ENCODE measurements around the gene HACD4.

The HACD4 gene

DNA sequence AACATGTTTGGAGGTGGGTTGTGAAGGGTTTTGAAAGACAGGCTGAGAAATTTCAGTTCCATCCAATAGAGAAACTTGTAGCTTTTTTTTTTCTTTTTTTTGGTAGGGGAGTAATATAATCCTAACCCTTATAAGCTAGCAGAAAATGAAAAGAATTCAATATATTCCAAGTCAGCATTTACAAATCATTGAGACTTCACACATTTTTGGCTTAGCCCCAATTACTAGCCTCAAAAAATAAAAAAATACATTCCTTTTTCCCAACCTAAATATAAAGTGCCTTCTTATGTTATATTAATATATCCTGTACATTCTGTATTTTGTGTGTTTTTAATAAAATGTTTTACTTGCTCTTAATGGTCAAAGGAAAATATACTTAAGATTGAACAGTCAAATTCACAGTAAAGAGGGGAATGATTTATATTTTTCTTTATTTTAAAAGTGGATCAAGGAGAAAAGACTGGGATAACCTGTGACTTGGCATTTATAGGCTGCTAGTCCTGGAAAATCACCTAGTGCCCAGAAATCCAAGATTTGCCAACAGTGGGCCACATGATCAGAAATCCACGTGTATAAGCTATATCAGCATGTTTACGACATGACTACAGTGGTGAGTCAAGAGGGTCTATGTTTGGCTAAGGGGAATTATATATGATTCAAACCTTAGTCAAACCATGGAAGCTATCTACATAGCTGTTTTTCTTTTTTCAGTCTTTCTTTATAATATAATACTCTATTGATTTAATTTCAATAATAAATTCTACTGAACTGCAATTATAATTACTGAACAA lies 14.5 kb downstream of the HACD4 start:
- no peak overlapping the region for H3K4me3 ChIP-seq (ENCODE audit: low read depth, low read length)
- ChIA-PET CTCF (no interaction called here), POLR2A (no interaction called here)
- no peak overlapping the region for H3K27ac ChIP-seq (ENCODE audit: extremely low read depth, low read depth, low read length)
- H3K9me3 ChIP-seq (ENCODE audit: control insufficient read depth, insufficient read depth, low read depth, low read length) = no peaks in the 10 kb centered on the region
- no peaks in the 10 kb centered on the region for H3K36me3 ChIP-seq (ENCODE audit: control insufficient read depth in 2 of 2, insufficient read depth in 1 of 2, low read length in 2 of 2)
- no peaks in the 10 kb centered on the region for H3K4me1 ChIP-seq (ENCODE audit: control insufficient read depth, insufficient read depth, low read length)
- no peak for TF ChIP-seq TCF7L2 (IDR thresholded peaks at IDR 0.05; ENCODE audit: borderline replicate concordance, low read depth, low read length)
- no peak for TF ChIP-seq ZNF571 (tag by site-specific recombination; IDR thresholded peaks at IDR 0.05)
- TF ChIP-seq ZNF404 (tag by site-specific recombination; IDR thresholded peaks at IDR 0.05) = no peak
- no peak for TF ChIP-seq ZNF266 (tag by site-specific recombination; IDR thresholded peaks at IDR 0.05; ENCODE audit: low read depth)
- no peak for TF ChIP-seq ZNF510 (tag by site-specific recombination; IDR thresholded peaks at IDR 0.05; ENCODE audit: insufficient replicate concordance)

DNA sequence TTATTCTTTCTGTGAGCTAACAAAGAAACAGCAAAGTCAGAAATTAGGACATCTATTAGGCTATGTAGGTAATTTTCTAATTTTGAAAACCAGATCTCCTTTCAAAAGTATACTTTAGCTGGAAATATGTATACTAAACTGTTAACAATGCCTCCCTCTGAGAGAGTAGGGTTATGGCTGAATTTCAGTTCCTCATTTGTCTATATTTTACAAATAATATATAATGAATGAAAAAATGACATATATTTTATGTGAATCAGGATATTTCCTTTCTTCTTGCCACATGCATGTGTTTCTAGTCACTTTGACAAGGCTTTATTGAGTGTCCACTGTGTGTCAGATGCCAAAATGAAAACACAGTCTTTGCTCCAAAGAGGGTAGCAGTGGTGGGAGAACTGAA lies 15.4 kb downstream of the HACD4 start:
- Histone ChIP-seq H3K4me3 (ENCODE audit: low read depth, low read length) (no peak overlapping the region), H3K36me3 (ENCODE audit: control insufficient read depth in 2 of 2, insufficient read depth in 1 of 2, low read length in 2 of 2) (no peaks in the 10 kb centered on the region), H3K4me1 (ENCODE audit: control insufficient read depth, insufficient read depth, low read length) (no peaks in the 10 kb centered on the region), H3K9me3 (ENCODE audit: control insufficient read depth, insufficient read depth, low read depth, low read length) (no peaks in the 10 kb centered on the region), H3K27ac (ENCODE audit: extremely low read depth, low read depth, low read length) (no peak overlapping the region)
- CTCF ChIA-PET = interaction anchor here (0.7 kb wide), 1 partner anchor 40 kb away, joined by 3 read pairs; no protein-coding TSS in a partner anchor
- TF ChIP-seq MZF1 (tag by site-specific recombination; IDR thresholded peaks at IDR 0.05; ENCODE audit: borderline replicate concordance) (no peak), MYNN (tag by site-specific recombination; IDR thresholded peaks at IDR 0.05; ENCODE audit: borderline replicate concordance) (no peak), FEZF1 (tag by site-specific recombination; IDR thresholded peaks at IDR 0.05) (no peak), WT1 (tag by site-specific recombination; IDR thresholded peaks at IDR 0.05) (no peak), ZNF169 (tag by site-specific recombination; IDR thresholded peaks at IDR 0.05) (no peak), ZNF184 (tag by site-specific recombination; IDR thresholded peaks at IDR 0.05) (no peak), ZNF777 (tag by site-specific recombination; IDR thresholded peaks at IDR 0.05; ENCODE audit: borderline replicate concordance) (no peak), BCL11A (tag by site-specific recombination; IDR thresholded peaks at IDR 0.05; ENCODE audit: low read depth) (no peak), ZNF239 (tag by site-specific recombination; IDR thresholded peaks at IDR 0.05) (no peak), ZNF132 (tag by site-specific recombination; IDR thresholded peaks at IDR 0.05; ENCODE audit: borderline replicate concordance) (no peak)
- TF ChIP-seq, protein P1, sequence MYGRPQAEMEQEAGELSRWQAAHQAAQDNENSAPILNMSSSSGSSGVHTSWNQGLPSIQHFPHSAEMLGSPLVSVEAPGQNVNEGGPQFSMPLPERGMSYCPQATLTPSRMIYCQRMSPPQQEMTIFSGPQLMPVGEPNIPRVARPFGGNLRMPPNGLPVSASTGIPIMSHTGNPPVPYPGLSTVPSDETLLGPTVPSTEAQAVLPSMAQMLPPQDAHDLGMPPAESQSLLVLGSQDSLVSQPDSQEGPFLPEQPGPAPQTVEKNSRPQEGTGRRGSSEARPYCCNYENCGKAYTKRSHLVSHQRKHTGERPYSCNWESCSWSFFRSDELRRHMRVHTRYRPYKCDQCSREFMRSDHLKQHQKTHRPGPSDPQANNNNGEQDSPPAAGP (tag by site-specific recombination; IDR thresholded peaks at IDR 0.05) = no peak
- POLR2A ChIA-PET = no interaction called here

DNA sequence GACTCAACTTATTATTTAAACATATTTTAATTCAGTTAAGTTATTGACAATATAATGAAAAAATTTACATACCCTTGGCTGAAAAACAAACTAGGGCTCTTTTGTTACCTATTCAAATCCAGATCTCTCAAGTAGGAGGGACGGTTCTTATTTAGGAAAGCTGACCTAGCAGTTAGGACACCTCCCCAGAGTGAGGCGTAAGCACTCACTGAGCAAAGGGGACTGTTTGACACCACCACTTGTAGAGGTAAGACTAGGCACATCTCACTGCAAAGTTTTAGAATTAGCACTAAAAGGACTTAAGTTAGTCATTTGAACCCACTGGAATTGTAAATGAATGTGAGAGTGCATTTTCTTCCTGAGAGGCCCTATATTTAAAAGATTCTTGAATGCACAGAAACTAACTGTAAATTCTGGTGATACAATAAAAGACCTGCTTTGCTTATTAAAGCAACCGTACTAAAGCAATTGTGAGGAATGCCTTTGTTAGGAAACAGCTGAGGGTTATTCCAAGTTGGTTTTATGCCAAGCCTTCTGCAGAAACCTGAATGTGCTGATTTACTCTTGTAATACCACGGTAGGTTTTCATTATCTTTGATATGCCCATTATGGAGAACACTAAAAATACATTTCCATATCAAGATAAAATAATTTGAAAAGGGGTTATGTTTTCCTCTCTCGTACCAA lies 16.2 kb downstream of the HACD4 start:
- Histone ChIP-seq H3K36me3 (ENCODE audit: control insufficient read depth in 2 of 2, insufficient read depth in 1 of 2, low read length in 2 of 2) (no peaks in the 10 kb centered on the region), H3K4me1 (ENCODE audit: control insufficient read depth, insufficient read depth, low read length) (no peaks in the 10 kb centered on the region), H3K4me3 (ENCODE audit: low read depth, low read length) (no peak overlapping the region), H3K9me3 (ENCODE audit: control insufficient read depth, insufficient read depth, low read depth, low read length) (no peaks in the 10 kb centered on the region), H3K27ac (ENCODE audit: extremely low read depth, low read depth, low read length) (no peak overlapping the region)
- POLR2A ChIA-PET = no interaction called here
- CTCF ChIA-PET = interaction anchor here (0.7 kb wide), 1 partner anchor 40 kb away, joined by 3 read pairs; no protein-coding TSS in a partner anchor
- no peak for TF ChIP-seq MEIS1 (CRISPR knock-in tag; IDR thresholded peaks at IDR 0.05; ENCODE audit: borderline replicate concordance)
- TF ChIP-seq ZNF654 (tag by site-specific recombination; IDR thresholded peaks at IDR 0.05; ENCODE audit: low read depth) = no peak
- TF ChIP-seq ZNF544 (tag by site-specific recombination; IDR thresholded peaks at IDR 0.05) = no peak
- TF ChIP-seq, protein P2, sequence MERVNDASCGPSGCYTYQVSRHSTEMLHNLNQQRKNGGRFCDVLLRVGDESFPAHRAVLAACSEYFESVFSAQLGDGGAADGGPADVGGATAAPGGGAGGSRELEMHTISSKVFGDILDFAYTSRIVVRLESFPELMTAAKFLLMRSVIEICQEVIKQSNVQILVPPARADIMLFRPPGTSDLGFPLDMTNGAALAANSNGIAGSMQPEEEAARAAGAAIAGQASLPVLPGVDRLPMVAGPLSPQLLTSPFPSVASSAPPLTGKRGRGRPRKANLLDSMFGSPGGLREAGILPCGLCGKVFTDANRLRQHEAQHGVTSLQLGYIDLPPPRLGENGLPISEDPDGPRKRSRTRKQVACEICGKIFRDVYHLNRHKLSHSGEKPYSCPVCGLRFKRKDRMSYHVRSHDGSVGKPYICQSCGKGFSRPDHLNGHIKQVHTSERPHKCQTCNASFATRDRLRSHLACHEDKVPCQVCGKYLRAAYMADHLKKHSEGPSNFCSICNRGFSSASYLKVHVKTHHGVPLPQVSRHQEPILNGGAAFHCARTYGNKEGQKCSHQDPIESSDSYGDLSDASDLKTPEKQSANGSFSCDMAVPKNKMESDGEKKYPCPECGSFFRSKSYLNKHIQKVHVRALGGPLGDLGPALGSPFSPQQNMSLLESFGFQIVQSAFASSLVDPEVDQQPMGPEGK (tag by site-specific recombination; IDR thresholded peaks at IDR 0.05) = no peak
- TF ChIP-seq ZNF391 (tag by site-specific recombination; IDR thresholded peaks at IDR 0.05; ENCODE audit: borderline replicate concordance, low read depth) = no peak
- no peak for TF ChIP-seq ZNF132 (tag by site-specific recombination; IDR thresholded peaks at IDR 0.05; ENCODE audit: borderline replicate concordance)
- TF ChIP-seq, protein P3, sequence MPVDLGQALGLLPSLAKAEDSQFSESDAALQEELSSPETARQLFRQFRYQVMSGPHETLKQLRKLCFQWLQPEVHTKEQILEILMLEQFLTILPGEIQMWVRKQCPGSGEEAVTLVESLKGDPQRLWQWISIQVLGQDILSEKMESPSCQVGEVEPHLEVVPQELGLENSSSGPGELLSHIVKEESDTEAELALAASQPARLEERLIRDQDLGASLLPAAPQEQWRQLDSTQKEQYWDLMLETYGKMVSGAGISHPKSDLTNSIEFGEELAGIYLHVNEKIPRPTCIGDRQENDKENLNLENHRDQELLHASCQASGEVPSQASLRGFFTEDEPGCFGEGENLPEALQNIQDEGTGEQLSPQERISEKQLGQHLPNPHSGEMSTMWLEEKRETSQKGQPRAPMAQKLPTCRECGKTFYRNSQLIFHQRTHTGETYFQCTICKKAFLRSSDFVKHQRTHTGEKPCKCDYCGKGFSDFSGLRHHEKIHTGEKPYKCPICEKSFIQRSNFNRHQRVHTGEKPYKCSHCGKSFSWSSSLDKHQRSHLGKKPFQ (tag by site-specific recombination; IDR thresholded peaks at IDR 0.05) = no peak
- TF ChIP-seq REPIN1 (tag by site-specific recombination; IDR thresholded peaks at IDR 0.05; ENCODE audit: low read depth) = no peak
- TF ChIP-seq ZSCAN30 (tag by site-specific recombination; IDR thresholded peaks at IDR 0.05) = no peak
- no peak for TF ChIP-seq ZNF23 (tag by site-specific recombination; IDR thresholded peaks at IDR 0.05; ENCODE audit: borderline replicate concordance)

Data from HEK293 (cell line).